MM.1S (cell line): ENCODE measurements around the gene DISC1.

Experiments
- EZH2 ChIP-seq: fragments of 300-600 bp; sonication (generic); optimal IDR thresholded peaks from 2 replicates; pipeline ENCODE3; 2017; ENCODE audit warnings: low read depth, mild to moderate bottlenecking, antibody characterized with exemption, low read length, mixed read lengths
- TF ChIP-seq, protein P1 (sequence below): fragments of 300-600 bp; sonication (generic); IDR thresholded peaks from 2 replicates; pipeline ENCODE4 v1.5.1; 2016; ENCODE audit warnings: antibody characterized with exemption, low read length, mixed read lengths

DNA sequence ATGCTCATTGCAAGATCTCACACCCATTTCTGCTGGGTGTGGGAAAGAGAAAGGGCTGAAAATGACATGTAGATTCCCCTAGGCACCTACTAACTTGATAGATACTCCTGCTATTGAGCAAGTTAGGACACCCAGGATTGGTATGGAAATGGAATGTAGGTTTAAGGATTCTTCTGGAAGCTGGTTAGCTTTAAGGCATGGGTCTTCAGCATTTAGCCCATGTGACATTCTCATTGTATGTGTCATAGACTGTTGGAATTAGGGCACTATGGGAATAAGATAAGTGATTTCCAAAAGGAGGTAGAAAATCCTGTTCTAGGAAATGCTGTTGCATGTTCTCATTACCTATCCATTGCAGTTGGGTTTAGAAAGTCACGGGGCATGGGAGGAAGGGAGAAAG lies 76.2 kb downstream of the DISC1 start:
- TF ChIP-seq, protein P1, sequence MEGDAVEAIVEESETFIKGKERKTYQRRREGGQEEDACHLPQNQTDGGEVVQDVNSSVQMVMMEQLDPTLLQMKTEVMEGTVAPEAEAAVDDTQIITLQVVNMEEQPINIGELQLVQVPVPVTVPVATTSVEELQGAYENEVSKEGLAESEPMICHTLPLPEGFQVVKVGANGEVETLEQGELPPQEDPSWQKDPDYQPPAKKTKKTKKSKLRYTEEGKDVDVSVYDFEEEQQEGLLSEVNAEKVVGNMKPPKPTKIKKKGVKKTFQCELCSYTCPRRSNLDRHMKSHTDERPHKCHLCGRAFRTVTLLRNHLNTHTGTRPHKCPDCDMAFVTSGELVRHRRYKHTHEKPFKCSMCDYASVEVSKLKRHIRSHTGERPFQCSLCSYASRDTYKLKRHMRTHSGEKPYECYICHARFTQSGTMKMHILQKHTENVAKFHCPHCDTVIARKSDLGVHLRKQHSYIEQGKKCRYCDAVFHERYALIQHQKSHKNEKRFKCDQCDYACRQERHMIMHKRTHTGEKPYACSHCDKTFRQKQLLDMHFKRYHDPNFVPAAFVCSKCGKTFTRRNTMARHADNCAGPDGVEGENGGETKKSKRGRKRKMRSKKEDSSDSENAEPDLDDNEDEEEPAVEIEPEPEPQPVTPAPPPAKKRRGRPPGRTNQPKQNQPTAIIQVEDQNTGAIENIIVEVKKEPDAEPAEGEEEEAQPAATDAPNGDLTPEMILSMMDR: no peak
- TF ChIP-seq EZH2: no peak
